Gastrocnemius medialis (tissue), 4 donors: ENCODE measurements around the gene CSF1.

Experiments used
- CTCF ChIP-seq, 5 experiments: fragments of 450-650 bp in 3 of 5; fragments of 200-600 bp in 2 of 5; sonication (generic) in 2 of 5; IDR thresholded peaks in 4 of 5; conservative IDR thresholded peaks in 1 of 5; 1 replicate in 4 of 5; 2 replicates in 1 of 5; pipeline ENCODE4 v1.5.1; 2016 to 2019; ENCODE audit warnings: antibody characterized with exemption in 5 of 5, mild to moderate bottlenecking in 3 of 5, moderate library complexity in 3 of 5
- POLR2A ChIP-seq, 2 donors: fragments of 450-650 bp; IDR thresholded peaks; one replicate each; pipeline ENCODE4 v1.6.1; 2017; ENCODE audit warnings: antibody characterized with exemption in 2 of 2, mild to moderate bottlenecking in 2 of 2, moderate library complexity in 2 of 2

DNA sequence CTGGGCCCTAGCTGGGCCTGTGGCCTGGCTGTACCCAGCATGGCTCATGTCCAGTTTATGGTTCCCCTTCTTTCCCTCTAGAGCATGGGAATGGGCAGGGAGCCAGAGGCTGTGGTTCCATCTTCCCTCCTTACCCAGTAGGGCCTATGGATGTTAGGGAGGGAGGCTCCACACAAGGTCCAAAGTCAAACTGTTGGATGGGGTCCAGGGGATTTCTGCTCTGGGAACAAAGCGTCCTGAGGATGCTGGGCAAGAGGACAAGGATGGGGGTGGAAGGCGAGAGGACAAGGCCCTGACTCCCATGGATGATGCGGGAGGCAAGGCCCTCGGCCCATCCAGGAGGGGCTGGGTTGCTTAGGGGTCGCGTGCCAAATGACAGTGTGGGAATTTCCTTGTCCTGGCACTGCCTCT, 17.3 kb downstream of the CSF1 start:
- TF ChIP-seq POLR2A (IDR thresholded peaks at IDR 0.05) (no peak), CTCF (IDR thresholded peaks at IDR 0.05 in 4 of 5, conservative IDR thresholded peaks at IDR 0.05 in 1 of 5) (no peak)
